HG02588 (cell line): Measurements from ENCODE around the gene ZPR1.
"Not testable (repeated sequence)": the region's sequence is repeated elsewhere in the genome, so short reads cannot be mapped to it uniquely, and the experiment has no call there.

Experiments used
- ATAC-seq: cut with Tn5 transposase; IDR thresholded peaks from one replicate; pipeline ENCODE4 v1.9.1; 2021; ENCODE audit warnings: mild to moderate bottlenecking, moderate library complexity; ENCODE audit not compliant: unreplicated experiment

Gene ZPR1

DNA sequence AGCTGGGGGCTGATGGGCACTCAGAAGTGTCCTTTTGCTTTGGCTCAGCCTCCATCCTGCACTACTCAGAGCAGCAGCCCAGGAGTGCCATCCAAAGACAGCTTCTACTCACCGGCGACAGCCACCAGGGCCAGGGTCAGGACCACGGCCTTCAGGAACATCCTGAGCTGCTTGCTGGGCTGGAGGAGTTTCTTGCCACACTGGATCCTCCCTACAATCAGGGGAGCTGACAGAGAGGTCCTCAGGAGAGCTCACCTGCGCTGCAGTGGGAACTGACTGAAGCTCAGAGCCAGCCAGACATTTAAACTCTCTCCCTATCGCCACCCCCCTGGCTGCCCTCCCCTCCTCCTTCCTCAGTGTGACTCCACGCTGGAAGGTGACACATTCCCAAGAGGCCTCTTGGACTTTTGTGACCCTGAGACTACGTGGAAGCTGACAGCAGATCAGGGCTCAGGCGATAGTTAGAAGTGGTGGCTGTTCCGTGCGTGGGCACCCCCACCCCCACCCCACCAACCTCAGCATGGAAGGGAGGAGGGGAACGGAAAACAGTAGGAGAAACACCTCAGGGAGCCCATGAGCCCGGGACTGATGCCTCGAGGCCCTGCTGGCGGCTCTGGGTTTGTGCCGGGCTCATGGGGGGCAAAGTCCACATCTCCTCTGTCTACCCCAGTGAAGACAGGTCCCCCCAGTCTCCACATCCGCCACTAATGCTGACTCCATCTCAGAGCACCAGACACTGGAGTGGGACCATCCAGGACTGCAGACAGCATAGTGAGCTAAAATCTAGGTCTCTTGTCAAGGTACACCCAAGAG lies 35.4 kb upstream of the ZPR1 start, which contains the start of gene APOA4:
APOA4 (minus strand) TSS at position 274 of the 813 bp plus-strand sequence; CDS start at position 161, 113 bp downstream.
- no peak for ATAC-seq

DNA sequence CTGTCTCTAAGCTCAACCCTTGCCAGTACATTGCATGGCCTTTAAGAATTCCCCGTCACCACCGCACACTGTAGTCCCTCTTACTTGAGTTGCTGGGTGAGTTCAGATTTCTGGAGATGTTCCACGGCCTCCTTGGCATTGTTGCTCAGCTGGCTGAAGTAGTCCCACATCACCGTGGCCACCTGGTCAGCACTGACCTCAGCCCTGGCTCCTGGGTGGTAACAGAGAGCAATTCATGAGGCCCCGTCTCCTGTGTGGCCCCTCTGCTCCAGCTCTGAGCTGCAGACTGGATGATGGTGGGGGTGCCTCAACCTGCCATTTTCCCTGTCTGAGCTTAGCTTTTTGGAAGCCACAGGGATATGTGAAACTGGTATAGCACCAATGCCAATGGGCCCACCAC lies 34.8 kb upstream of the ZPR1 start:
- ATAC-seq: no peak

DNA sequence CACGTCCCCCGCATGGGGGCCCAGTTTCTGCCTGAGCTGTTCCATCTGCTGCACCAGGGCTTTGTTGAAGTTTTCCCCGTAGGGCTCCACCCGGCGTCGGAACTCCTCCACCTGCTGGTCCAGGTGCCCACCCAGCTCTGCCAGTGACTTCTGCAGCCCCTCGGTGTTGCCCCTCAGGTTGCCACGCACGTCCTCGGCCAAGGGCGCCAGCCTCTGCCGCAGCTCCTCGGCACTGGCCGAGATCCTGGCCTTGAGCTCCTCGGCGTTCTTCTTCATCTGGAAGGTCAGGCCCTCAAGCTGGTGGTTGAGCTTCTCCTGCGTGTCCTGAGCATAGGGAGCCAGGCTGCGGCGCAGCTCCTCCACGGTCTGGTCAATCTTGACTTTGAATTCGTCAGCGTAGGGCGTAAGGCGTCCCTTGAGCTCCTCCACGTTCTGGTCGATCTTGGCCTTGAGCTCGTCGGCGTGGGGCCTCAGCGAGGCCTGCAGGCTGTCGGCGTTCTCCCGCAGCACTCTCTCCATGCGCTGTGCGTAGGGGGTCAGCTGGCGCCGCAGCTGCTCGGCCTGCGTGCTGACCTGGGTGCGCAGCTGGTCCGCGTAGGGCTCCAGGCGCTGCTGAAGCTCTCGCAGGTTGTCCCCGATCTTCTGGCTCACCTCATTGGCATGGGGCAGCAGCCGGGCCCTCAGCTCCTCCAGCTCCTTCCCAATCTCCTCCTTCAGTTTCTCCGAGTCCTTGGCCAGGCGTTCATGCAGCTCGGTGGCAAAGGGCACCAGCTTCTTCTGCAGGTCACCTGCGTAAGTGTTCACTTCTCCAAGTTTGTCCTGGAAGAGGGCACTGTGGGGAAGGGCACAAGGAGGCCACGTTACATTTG lies 33.5 kb upstream of the ZPR1 start:
- no peak for ATAC-seq

DNA sequence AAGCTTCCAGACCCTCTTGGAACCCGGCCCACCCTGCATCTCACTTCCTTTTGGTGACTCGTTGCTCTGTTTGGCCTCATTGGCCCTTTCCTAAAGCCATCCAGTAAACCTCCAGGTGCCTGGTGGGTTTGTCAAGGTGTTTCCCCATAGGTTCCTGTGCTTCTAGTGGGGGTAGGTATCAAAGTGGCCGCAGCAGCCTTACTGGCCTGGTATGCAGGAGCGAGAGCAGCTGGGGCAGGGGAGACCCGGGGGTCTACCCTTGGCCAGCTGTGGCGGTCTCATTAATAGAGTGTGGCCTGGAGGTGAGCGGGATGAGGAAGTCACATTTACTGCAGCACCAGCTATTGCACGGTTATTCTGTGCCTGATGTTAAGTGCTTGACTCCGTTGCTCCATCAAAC lies 31.2 kb upstream of the ZPR1 start:
- ATAC-seq: no peak

DNA sequence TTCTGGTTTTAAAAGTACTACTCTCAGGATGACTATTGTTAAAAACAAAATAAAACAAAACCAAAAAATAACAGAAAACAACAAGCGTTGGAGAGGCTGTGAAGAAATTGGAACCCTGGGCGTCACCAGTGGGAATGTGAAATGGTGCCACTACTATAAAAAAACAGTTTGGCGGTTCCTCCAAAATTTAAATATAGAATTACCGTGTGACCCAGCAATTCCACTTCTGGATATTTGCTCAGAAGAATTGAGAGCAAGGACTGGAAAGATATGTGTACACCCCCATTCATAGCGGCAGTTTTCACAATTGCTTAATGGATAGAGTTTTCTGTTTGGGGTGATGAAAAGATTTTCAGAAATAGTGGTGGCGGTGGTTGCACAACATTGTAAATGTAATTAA lies 26.7 kb upstream of the ZPR1 start:
- no peak for ATAC-seq

DNA sequence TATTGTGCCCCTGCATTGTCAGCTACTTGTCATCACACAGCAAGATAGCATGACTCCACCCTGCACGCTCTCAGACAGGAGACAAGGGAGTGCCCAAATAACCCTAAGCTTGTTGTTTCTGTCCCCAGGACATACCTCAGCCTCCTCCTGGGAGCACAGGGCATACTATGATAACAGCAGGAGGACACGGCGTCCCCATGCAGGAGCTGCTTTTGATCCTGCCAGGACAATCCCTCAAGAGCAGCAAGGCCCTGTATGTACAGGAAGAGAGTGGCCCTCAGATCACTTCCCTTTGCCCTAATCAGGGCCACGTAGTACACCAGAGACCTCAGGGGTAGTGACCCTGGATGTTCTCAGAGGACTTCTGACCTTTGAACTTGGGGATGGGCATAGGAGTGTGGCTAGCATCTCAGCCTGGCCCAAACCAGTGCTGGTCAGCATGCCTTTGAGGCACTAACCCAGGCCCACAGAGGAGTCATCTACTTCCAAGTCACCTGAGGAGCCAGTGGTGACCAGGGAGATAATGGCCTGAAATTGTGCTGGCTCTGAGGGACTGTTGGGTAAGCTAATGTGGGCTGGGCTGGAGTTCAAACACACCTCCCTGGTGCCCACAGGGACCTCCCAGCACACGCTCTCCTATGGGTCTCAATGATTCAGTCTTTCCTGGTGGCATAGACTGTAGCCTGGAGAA lies 26.1 kb upstream of the ZPR1 start:
- ATAC-seq: no peak

DNA sequence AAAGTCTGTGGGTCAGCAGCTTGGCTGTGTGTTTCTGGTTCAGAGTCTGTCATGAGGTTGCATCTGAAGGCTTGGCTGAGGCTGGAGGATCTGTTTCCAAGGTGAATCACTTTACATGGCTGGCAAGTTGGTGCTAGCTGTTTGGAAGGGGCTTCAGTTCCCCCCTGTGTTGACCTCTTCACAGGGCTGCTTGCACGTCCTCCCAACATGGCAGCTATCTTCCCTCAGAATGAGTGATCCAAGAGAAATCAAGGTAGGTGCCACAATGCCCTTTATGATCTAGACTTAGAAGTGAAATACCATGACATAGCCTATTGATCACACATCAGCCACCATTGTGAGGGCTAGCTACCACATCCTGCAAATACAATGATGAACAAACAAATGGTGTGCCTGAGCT lies 25.3 kb upstream of the ZPR1 start:
- ATAC-seq: no peak

DNA sequence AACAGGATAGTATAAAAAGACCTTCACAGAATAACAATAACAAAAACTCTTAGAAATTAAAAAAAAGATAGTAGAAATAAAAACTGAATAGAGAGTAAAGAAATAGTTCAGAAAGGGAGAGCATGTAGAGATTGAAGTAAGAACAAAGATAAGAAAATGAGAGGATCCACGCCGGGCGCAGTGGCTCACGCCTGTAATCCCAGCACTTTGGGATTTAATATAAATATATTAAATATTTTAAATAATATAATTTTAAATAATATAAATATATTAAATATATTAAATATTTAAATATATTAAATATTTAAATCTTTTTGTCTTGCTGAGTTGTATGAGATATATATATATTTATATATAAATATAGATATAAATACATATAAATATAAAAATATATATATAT lies 24.3 kb upstream of the ZPR1 start:
- ATAC-seq: no peak

DNA sequence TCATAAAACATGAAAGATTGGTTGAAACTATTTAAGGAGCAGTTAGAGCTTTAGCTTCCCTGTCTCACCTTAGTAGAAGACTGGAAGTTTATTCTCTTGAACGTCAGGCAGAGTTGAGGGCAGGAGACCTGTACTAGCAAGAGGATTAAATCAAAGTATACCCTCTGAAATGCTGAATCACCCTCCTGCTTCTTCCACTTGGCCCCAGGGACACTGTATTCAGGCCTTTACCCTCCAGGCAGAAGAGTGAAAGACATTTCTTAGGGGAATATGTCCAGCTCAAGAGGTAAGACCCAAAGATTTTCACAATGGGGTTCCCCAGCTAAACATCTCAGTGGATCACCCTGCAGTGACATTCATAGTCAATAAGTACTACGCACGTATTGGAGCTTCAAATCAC lies 23.4 kb upstream of the ZPR1 start:
- ATAC-seq: no peak

DNA sequence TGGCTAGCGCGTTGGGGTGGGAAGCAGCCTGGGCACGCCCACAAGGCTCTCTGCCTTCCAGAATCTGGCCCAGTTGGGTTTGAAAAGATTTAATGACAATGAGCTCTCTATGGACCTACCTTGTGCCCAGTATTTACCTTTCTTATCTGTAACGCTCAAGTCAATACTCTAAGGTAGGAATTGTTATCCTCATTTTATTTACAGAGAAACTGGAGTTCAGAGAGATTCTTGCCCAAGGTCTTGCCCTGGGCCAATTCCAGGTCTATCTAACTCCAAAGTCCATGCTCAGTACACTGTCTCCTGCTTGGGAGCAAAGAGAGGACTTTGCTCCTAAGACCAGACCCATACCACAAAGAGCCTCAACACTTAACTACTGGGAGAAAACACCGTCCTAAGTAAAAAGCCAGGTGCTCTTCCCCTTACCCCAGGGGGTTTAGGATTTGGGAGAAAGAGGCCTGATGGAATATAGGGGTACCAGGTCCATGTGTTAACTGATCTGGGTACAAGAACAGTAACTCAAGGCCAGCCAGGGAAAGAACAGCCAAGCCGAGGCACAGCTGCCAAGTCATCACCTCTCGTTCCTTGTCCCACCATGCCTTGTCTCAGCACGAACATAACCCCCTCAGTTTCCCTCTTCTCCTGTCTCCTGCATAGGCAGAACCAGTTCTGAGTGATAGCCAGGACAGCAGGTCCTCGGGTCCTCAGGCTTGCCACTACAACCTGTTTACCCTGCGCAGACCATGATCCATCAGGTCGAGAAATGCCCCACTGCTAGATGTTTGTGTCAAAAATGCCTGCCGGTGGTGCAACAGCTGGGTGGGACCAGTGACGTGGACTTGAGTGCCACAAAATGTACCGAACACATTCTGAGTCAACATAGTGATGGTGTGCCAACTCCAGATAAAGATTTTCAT lies 20.7 kb upstream of the ZPR1 start:
- no peak for ATAC-seq

DNA sequence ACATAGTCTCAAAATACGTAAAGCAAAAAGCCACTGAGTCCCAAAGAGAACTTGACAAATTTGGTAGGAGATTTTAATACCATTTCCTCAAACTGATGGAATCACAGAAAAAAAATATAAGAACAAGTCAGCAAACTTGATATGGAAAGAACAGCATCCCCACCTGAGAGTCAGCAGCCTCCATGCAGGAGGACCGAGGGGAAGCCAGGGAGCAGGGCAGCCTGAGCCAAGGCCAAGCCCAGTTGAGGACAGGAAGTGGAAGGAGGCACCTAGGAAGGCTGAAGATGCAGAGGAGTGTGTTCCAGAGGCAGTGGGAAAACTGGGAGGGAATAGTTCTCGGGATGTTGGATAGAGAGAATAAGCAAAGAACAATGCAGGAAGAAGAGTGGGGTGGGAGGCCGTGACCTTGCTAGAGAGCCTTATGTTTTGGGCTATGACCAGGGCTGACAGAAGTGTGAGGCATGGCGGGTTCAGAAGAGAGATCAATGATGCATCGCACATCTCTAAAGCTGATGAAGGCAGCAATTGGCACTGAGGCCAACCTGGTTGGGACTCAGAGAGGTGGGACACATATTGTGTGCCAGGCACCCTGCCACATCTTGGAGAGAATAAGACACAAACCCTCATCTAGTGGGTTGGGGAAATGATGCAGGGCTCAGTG lies 19.9 kb upstream of the ZPR1 start:
- ATAC-seq: no peak

DNA sequence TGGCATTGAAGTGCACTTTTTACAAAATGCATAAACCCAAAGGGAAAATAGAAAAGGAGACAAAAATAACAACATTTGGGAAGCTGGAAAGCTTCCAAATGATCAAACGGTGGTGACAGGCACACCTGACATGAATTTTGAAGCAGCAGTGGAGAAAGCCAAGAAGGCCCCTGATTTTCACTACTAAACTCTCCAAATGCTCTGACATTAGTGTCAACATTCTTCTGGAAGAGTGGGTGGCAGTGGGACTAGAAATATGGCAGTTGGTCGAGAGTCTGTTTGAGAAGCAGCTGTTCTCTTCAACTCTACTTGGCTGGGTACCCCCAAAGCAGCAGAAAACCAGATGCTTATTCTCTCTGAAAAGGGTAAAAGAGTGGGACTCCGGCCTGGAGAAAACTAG lies 16.2 kb upstream of the ZPR1 start:
- ATAC-seq: no peak

DNA sequence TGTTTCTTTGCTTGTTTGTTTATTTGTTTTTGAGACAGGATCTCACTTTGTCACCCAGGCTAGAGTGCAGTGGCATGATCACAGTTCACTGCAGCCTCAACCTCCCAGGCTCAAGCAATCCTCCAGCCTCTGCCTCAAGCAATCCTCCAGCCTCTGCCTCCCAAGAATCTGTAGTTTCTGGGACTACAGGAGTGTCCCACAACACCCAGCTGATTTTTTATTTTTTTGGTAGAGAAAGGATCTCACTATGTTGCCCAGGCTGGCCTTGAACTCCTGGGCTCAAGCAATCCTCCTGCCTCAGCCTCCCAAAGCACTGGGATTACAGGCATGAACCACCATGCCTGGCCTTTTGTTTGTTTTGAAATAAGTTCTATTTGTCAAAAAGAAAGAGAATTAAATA lies 13.8 kb upstream of the ZPR1 start:
- not testable (repeated sequence) for ATAC-seq

DNA sequence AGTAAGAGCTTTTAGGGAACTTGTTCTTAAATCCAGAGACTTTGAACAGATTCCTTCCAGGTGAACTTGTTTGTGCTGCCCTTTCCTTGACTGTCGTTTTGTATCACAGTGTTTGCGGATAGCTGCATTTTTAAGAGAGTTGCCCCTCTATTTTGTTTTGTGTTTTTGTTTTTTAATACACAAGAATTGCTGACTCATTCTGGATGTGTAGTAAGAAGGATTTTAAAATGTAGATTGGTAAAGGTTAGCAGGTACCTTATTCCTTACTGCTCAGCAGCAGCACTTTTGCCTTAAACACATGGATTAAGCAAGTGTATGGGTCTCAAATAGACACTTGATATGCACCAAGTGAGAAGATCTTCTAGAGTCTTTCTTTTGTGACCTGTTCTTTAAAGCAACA lies 12.8 kb upstream of the ZPR1 start:
- no peak for ATAC-seq

DNA sequence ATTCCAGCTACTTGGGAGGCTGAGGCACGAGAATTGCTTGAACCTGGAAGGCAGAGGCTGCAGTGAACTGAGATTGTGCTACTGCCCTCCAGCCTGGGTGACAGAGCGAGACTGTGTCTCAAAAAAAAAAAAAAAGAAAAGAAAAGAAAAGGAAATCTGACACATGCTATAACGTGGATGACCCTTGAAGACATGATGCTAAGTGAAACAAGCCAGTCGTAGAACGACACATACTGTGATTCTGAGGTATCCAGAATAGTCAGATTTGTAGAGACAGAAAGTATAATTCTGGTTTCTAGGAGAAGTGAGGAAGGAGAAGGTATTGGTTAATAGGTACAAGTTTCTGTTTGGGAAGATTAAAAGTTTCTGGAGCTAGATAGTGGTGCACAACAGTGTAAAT lies 10.5 kb upstream of the ZPR1 start:
- no peak for ATAC-seq

DNA sequence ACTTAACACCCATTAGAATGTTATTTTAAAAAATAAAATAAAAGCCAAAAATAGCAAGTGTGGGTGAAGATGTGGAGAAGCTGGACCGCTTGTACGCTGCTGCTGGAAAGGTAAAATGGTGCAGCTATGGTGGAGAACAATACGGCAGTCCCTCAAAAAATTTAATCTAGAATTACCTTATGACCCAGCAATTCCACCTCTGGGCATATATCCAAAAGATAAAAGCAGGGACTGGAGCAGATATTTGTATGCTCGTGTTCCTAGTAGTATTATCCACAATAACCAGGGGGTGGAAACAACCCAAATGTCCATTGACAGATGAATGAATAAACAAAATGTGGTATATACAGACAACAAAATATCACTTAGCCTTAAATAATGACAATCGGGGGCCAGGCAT lies 10.0 kb upstream of the ZPR1 start:
- ATAC-seq: no peak

DNA sequence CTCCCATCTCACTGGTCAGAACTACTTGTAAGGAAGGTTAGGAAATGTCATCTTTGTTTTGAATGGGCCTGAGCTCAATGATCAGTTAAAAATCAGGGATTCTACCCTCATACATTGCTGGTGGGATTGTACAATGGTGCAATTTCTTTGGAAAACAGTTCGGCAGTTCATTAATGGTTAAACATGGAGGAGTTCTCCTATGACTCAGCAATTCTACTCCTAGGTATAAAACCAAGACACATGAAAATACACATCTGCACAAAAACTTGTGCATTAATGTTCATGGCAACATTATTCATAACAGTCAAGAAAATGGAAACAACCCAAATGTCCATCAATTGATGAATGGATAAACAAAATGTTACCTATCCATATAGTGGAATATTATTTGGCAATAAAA lies 8.7 kb upstream of the ZPR1 start:
- ATAC-seq: no peak

DNA sequence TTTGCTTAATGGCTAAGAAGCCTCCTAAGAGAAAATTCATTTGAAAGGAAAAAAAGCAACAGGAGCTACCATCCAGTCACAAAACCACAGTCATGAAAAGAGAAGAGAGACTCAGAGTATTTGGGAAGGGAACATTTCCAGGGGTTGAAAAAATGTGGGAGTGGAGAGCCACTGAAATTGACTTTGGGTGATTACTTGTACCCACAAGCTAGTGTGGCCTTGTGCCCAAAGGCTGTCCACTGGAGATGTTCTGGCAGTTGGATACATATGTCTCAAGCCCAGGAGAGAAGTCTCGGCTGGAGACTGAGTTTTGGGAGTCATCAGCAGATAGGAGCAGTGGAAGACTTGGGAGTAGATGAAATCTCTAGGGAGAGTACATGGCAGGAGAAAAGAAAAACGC lies 7.0 kb upstream of the ZPR1 start:
- ATAC-seq: no peak

DNA sequence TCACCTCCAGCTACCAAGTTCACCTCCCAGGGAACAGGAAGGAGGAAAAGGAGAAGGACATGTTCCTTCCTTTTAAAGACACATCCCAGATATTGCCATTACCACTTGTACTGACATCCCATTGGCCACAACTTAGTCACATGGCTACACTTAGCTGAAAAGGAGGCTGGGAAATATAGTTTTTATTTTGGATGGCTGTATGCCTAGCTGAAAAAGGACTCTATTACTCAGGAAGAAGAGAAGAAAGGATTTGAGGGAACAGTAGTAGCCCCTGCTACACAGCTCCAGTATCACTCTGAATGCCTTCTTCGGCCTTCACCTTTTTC lies 5.9 kb upstream of the ZPR1 start:
- ATAC-seq: no peak
